AG10803 (cell line): Measurements from ENCODE around the gene PTPRD.

Experiments used
- DNase-seq: peaks from one replicate; pipeline ENCODE4 v3.0.0; 2010; ENCODE audit warnings: low read depth
- H3K4me3 ChIP-seq: 2 replicates; pipeline ENCODE4 v1.5.1; 2011; ENCODE audit warnings: mild to moderate bottlenecking, low read length, control low read depth
- CTCF ChIP-seq: conservative IDR thresholded peaks from 2 replicates; pipeline ENCODE4 v1.5.1; 2011; ENCODE audit warnings: mild to moderate bottlenecking, low read length, control low read depth, inconsistent platforms

PTPRD gene

GRCh38 chr9:9920425-9921060 is 692.3 kb downstream of the PTPRD start:
- TF ChIP-seq CTCF: no peak
- DNase-seq: no peak
- H3K4me3 ChIP-seq: no peak overlapping the region

- H3K4me3 ChIP-seq: no peak overlapping the region
- no peak for TF ChIP-seq CTCF
- no peak for DNase-seq
Observed at GRCh38 chr9:9919174-9919775, 693.5 kb downstream of the PTPRD start.

GRCh38 chr9:9917400-9917799 is 695.4 kb downstream of the PTPRD start:
- H3K4me3 ChIP-seq: no peak overlapping the region
- no peak for DNase-seq
- TF ChIP-seq CTCF: no peak

GRCh38 chr9:9914174-9914573 is 698.6 kb downstream of the PTPRD start:
- H3K4me3 ChIP-seq: no peak overlapping the region
- DNase-seq: no peak
- no peak for TF ChIP-seq CTCF

GRCh38 chr9:9913276-9913832 is 699.4 kb downstream of the PTPRD start:
- H3K4me3 ChIP-seq: no peak overlapping the region
- TF ChIP-seq CTCF: no peak
- DNase-seq: no peak

GRCh38 chr9:9912459-9912858 is 700.3 kb downstream of the PTPRD start:
- TF ChIP-seq CTCF: no peak
- no peak for DNase-seq
- H3K4me3 ChIP-seq: no peak overlapping the region

- no peak for TF ChIP-seq CTCF
Observed at GRCh38 chr9:9905736-9906135, 707.1 kb downstream of the PTPRD start.

More at GRCh38 chr9:9905736-9906135, 707.1 kb downstream of the PTPRD start:
- DNase-seq: no peak
- H3K4me3 ChIP-seq: no peak overlapping the region
